Type B pancreatic cell (in vitro differentiated cells): ENCODE measurements around the gene ARHGAP15. TPM values are rescaled to one million over a fixed set of nuclear protein-coding genes. Genes with fewer than 3 reads are reported as not detected.

Experiments
- DNase-seq: peaks from one replicate; pipeline ENCODE4 v3.0.0; 2021; ENCODE audit warnings: mixed read lengths; ENCODE audit not compliant: unreplicated experiment; ENCODE audit errors: extremely low spot score
- H3K27ac Mint-ChIP-seq: 2 replicates; pipeline ENCODE4 v1.8.0; 2021; ENCODE audit warnings: mild to moderate bottlenecking, mixed read lengths
- H3K27me3 Mint-ChIP-seq: 2 replicates; pipeline ENCODE4 v1.8.0; 2021; ENCODE audit warnings: mixed read lengths
- H3K36me3 Mint-ChIP-seq: 2 replicates; pipeline ENCODE4 v1.8.0; 2021; ENCODE audit warnings: mixed read lengths
- H3K4me1 Mint-ChIP-seq: one replicate; pipeline ENCODE4 v1.8.0; 2021; ENCODE audit warnings: mixed read lengths; ENCODE audit not compliant: unreplicated experiment
- H3K4me3 Mint-ChIP-seq: 2 replicates; pipeline ENCODE4 v1.8.0; 2021; ENCODE audit warnings: mild to moderate bottlenecking, mixed read lengths
- H3K9me3 Mint-ChIP-seq: 2 replicates; pipeline ENCODE4 v1.8.0; 2021; ENCODE audit warnings: mixed read lengths
- total RNA-seq: library from RNA; stranded (reverse); gene quantifications from 2 replicates; pipeline ENCODE4 v1.2.1, GENCODE V29; 2021; ENCODE audit warnings: low replicate concordance
- TF ChIP-seq, protein P1 (sequence below): fragments of 200-600 bp; sonication (generic); conservative IDR thresholded peaks from 2 replicates; pipeline ENCODE4 v1.5.0; 2021; ENCODE audit warnings: antibody characterized with exemption, mild to moderate bottlenecking

Gene ARHGAP15
- total RNA-seq, 1 donor from 2014 or later: not detected

DNA sequence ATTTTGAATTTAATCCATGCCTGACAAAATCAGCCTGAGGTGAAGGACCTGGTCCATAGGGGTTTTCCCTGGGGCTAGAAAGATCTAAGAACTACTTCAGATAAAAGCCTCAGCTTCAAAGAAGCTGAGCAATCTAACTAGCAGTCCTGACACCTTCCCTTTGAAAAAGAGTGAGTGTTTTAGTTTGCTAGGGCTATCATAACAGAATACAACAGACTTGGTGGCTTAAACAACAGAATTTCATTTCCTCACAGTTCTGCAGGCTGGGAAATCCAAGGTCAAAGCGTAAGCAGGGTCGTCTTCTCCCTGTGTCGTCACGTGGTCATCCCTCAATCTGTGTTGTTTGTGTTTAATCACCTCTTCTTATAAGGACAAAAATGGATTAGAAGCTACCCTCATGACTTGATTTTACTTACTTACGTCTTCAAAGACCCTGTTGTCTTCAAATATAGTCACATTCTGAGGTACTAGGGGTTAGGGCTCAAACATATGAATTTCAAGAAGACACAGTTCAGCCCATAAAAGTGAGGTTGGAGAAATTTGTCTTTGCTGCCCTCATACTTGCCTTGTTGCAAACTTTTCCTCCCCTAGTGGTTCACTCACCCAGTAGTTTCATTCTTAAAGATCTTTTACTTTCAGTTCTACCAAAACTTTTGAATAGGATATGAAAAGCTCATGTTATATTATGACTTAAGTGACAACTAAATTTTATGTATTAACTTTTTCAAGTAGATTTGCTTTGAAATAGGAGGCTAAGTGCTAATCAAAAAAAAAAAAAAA, 673.8 kb downstream of the ARHGAP15 start:
- Mint-ChIP-seq H3K27ac (no peak overlapping the region), H3K4me1 (no peaks in the 10 kb centered on the region), H3K4me3 (no peak overlapping the region), H3K27me3 (peaks cover 7% of the 10 kb centered on the region), H3K36me3 (no peaks in the 10 kb centered on the region), H3K9me3 (peaks cover 5% of the 10 kb centered on the region)
- DNase-seq: no peak
- TF ChIP-seq, protein P1, sequence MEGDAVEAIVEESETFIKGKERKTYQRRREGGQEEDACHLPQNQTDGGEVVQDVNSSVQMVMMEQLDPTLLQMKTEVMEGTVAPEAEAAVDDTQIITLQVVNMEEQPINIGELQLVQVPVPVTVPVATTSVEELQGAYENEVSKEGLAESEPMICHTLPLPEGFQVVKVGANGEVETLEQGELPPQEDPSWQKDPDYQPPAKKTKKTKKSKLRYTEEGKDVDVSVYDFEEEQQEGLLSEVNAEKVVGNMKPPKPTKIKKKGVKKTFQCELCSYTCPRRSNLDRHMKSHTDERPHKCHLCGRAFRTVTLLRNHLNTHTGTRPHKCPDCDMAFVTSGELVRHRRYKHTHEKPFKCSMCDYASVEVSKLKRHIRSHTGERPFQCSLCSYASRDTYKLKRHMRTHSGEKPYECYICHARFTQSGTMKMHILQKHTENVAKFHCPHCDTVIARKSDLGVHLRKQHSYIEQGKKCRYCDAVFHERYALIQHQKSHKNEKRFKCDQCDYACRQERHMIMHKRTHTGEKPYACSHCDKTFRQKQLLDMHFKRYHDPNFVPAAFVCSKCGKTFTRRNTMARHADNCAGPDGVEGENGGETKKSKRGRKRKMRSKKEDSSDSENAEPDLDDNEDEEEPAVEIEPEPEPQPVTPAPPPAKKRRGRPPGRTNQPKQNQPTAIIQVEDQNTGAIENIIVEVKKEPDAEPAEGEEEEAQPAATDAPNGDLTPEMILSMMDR: no peak

DNA sequence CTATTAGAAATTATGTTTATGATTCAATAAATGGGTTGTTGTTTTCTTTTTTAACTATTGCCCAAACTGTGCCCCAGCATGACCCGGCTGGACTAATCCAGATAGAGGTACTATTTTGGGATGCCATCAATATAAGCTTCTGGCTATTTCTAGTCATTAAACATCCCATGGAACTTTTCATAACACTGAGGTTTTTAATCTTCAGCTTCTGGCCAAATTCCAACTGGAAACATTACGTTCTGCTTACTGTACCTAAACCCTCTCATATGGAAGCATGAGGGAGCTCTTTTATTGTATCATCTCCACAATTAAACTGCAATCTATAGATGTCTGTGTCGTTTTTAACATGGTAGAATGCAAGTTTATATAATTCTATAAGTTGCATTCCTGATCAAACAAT, 674.7 kb downstream of the ARHGAP15 start:
- TF ChIP-seq, protein P1: no peak
- H3K4me1 Mint-ChIP-seq: no peaks in the 10 kb centered on the region
- no peak overlapping the region for H3K4me3 Mint-ChIP-seq
- peaks cover 7% of the 10 kb centered on the region for H3K27me3 Mint-ChIP-seq
- no peak overlapping the region for H3K27ac Mint-ChIP-seq
- no peak for DNase-seq
- peaks cover 5% of the 10 kb centered on the region for H3K9me3 Mint-ChIP-seq
- no peaks in the 10 kb centered on the region for H3K36me3 Mint-ChIP-seq

DNA sequence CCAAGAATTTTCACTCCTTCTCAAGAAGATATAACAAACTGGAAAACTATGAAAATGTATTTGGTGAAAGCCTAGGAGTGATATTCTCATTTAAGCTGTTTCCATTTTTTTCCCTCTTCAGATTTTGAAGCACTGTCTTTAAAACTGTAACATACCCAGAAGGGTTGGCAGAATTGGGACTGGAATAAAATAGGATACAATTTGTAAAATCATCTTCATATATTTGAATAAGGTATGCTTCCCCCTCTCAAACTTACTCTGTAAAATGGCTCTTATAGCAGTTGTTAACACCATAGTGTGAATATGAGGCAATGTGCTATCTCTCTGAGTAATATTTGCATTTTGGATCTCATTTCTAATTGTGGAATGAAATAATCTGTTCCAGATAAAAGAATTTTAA, 676.4 kb downstream of the ARHGAP15 start:
- Mint-ChIP-seq H3K36me3 (no peaks in the 10 kb centered on the region), H3K4me1 (no peaks in the 10 kb centered on the region), H3K27me3 (peaks cover 2% of the 10 kb centered on the region), H3K27ac (no peak overlapping the region), H3K9me3 (peaks cover 5% of the 10 kb centered on the region), H3K4me3 (no peak overlapping the region)
- TF ChIP-seq, protein P1: no peak
- DNase-seq: no peak

DNA sequence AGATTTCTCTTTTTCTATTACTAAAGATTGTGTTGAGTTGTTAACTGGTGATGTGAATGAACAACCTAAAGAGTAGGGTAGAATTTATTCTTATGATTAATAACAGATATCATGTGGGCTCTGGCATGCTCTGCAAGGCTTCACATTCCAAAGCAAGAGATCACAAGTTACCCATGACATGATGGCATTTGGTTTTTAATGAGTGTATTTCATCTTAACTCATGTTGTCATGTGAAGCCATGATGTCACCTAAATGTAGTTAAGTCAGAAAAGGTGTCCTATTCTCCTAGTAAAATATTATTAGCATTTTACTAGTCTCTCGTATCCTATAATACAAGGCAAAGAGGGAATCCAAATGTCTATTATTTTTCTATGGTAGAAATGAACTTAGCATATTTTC, 678.0 kb downstream of the ARHGAP15 start:
- H3K27me3 Mint-ChIP-seq: peaks cover 2% of the 10 kb centered on the region
- TF ChIP-seq, protein P1: no peak
- H3K4me1 Mint-ChIP-seq: no peaks in the 10 kb centered on the region
- H3K9me3 Mint-ChIP-seq: peaks cover 5% of the 10 kb centered on the region
- DNase-seq: no peak
- no peak overlapping the region for H3K4me3 Mint-ChIP-seq
- no peaks in the 10 kb centered on the region for H3K36me3 Mint-ChIP-seq
- no peak overlapping the region for H3K27ac Mint-ChIP-seq

DNA sequence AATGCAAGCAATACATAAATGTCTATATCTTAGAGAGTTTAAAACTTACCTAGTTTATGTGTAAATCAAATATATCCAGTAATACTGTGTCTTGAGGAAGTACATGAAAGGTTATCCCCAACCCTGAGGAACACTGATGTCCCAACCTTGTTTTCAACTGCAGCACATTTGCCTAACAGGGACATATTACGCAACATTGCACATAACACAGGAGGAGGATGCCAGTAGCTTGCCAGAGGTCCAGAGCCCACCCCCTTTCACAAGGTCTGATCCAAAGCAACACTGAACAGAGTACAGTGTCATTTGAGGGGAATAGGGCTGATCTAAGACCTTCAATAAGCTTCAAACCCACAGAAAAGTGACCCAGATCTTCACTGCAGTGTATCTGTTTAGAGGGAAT, 678.5 kb downstream of the ARHGAP15 start:
- Mint-ChIP-seq H3K36me3 (no peaks in the 10 kb centered on the region), H3K27ac (no peak overlapping the region), H3K27me3 (peaks cover 2% of the 10 kb centered on the region), H3K9me3 (peaks cover 5% of the 10 kb centered on the region), H3K4me3 (no peak overlapping the region), H3K4me1 (no peaks in the 10 kb centered on the region)
- TF ChIP-seq, protein P1: no peak
- DNase-seq: no peak
